Measurements from ENCODE around the gene HTR3D. TPM values are rescaled to one million over a fixed set of nuclear protein-coding genes. Genes with fewer than 3 reads are reported as not detected.

Gene HTR3D
- total and polyA plus RNA-seq, 2 of the 13 experiments (the other 11 are each of a cell fraction or from before 2014, with no cell fraction given), result not detected

DNA sequence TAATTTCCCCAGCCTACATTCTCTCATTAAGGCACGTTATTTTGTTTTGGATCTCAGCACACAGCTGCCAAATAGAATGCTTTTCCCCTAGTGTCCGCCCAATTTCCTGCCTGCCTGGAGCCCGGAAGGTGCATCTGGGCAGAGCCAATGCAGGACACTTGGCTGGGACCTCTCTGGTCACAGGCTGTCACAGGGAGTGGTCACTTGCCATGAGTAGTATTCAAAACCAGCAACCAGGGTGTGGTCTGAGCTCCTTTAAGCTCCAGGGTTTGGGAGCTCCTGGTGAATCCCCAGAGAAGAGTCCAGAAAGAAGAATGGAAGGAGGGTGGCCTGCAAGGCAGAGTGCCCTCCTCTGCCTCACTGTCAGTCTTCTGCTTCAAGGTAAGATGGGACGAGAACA lies 21.2 kb downstream of the HTR3D start, which contains the start of gene HTR3C:
HTR3C (plus strand) TSS at position 281 of the 400 bp plus-strand sequence; CDS start at position 315, 34 bp downstream.
- ATAC-seq, result no peak
- no peak for TF ChIP-seq PHB2 (IDR thresholded peaks at IDR 0.05; ENCODE audit: partially characterized antibody)
- TF ChIP-seq ZC3H4 (CRISPR knock-in tag; IDR thresholded peaks at IDR 0.05; ENCODE audit: borderline replicate concordance), result no peak
- TF ChIP-seq, protein P1, sequence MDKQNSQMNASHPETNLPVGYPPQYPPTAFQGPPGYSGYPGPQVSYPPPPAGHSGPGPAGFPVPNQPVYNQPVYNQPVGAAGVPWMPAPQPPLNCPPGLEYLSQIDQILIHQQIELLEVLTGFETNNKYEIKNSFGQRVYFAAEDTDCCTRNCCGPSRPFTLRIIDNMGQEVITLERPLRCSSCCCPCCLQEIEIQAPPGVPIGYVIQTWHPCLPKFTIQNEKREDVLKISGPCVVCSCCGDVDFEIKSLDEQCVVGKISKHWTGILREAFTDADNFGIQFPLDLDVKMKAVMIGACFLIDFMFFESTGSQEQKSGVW (CRISPR knock-in tag; IDR thresholded peaks at IDR 0.05; ENCODE audit: borderline replicate concordance), result no peak
- TF ChIP-seq, protein P2, sequence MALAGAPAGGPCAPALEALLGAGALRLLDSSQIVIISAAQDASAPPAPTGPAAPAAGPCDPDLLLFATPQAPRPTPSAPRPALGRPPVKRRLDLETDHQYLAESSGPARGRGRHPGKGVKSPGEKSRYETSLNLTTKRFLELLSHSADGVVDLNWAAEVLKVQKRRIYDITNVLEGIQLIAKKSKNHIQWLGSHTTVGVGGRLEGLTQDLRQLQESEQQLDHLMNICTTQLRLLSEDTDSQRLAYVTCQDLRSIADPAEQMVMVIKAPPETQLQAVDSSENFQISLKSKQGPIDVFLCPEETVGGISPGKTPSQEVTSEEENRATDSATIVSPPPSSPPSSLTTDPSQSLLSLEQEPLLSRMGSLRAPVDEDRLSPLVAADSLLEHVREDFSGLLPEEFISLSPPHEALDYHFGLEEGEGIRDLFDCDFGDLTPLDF (CRISPR knock-in tag; IDR thresholded peaks at IDR 0.05), result no peak
- no peak for TF ChIP-seq NFYC (CRISPR knock-in tag; IDR thresholded peaks at IDR 0.05)
- no peak for TF ChIP-seq RFXAP (CRISPR knock-in tag; IDR thresholded peaks at IDR 0.05; ENCODE audit: borderline replicate concordance)
- TF ChIP-seq ZNF207 (IDR thresholded peaks at IDR 0.05; ENCODE audit: borderline replicate concordance), result no peak
- TF ChIP-seq HOXA9 (CRISPR knock-in tag; IDR thresholded peaks at IDR 0.05; ENCODE audit: borderline replicate concordance), result no peak
- TF ChIP-seq ATF7 (IDR thresholded peaks at IDR 0.05), result no peak
- no peak for TF ChIP-seq ATF7 (CRISPR knock-in tag; IDR thresholded peaks at IDR 0.05)
- no peak within 1 kb of the TSS for H2AFZ ChIP-seq (ENCODE audit: low read length)
- intact Hi-C loops (cut with micrococcal nuclease; ENCODE audit: unreplicated experiment) (no loop called here), in situ Hi-C loops (cut with HindIII; ENCODE audit: extremely low pct_ligation_motif_present, low pct_unique_long_range_greater_than_20kb) (no loop called here)
- POLR2A ChIA-PET, result no interaction called here
- no peak for FAIRE-seq
- BruUV-seq (replicated peaks), result no TSS peak
- H3K4me2 ChIP-seq (ENCODE audit: low read depth, low read length), result no peak within 1 kb of the TSS; the same call in 1 of the 2 replicates
- H3K9me3 ChIP-seq (ENCODE audit: low read length), result no peaks in the 10 kb centered on the region
- no peaks in the 10 kb centered on the region for H3K36me3 ChIP-seq (replicated peaks in 1 of 2; ENCODE audit: control insufficient read depth in 1 of 2, insufficient read depth in 2 of 2, low read length in 2 of 2)
- H4K20me1 ChIP-seq (ENCODE audit: insufficient read depth, low read length), result no peaks in the 10 kb centered on the region
- H3K27me3 ChIP-seq (ENCODE audit: control insufficient read depth in 1 of 2, insufficient read depth in 2 of 2, low read length in 2 of 2), result peaks cover 0 to 34% of the 10 kb centered on the region in 2 experiments; a peak in 4 of 5 replicates
- CTCF ChIA-PET (ENCODE audit: low intra/inter-chr PET ratio, low total read pairs), result no interaction called here
- no peak within 1 kb of the TSS for H3K27ac ChIP-seq (ENCODE audit: extremely low read length, insufficient read depth, low read length)
- H3K9ac ChIP-seq (ENCODE audit: insufficient read depth, low read depth, low read length), result no peak within 1 kb of the TSS
- H3K4me1 ChIP-seq (ENCODE audit: insufficient read depth, low read length), result no peaks in the 10 kb centered on the region
- no peaks in the 10 kb centered on the region for H3K79me2 ChIP-seq (ENCODE audit: insufficient read depth, low read length)
- H3K4me3 ChIP-seq (replicated peaks in 1 of 3; ENCODE audit: insufficient read depth in 1 of 3, low read depth in 2 of 3, low read length in 3 of 3), result no peak within 1 kb of the TSS
- DNase-seq (ENCODE audit: low spot score), result no peak
- WGBS (ENCODE audit: low lambda C conversion rate), result 4% methylated on average over 4 of the region's 4 CpGs

Measured in HepG2 (cell line).